ENCODE data around the gene TECTA.

DNA sequence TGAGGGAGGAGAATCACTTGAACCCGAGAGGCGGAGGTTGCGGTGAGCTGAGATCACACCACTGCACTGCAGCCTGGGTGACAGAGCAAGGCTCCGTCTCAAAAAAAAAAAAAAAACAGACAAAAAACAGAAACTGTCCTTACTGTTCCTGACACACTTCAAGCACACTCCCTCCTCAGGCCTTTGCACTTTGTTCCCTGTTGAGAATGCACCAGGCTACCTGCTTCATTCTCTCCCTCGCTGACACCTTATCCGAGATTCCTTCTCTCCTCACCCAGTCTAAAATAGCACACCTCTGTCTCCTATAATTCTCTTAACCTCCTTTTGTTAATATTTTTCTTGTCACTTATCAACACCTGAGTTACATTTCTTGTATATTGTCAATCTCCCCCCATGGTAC lies 32.3 kb upstream of the TECTA start:
- TF ChIP-seq, protein P1, sequence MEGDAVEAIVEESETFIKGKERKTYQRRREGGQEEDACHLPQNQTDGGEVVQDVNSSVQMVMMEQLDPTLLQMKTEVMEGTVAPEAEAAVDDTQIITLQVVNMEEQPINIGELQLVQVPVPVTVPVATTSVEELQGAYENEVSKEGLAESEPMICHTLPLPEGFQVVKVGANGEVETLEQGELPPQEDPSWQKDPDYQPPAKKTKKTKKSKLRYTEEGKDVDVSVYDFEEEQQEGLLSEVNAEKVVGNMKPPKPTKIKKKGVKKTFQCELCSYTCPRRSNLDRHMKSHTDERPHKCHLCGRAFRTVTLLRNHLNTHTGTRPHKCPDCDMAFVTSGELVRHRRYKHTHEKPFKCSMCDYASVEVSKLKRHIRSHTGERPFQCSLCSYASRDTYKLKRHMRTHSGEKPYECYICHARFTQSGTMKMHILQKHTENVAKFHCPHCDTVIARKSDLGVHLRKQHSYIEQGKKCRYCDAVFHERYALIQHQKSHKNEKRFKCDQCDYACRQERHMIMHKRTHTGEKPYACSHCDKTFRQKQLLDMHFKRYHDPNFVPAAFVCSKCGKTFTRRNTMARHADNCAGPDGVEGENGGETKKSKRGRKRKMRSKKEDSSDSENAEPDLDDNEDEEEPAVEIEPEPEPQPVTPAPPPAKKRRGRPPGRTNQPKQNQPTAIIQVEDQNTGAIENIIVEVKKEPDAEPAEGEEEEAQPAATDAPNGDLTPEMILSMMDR (IDR thresholded peaks at IDR 0.05): no peak
- TF ChIP-seq EP300 (IDR thresholded peaks at IDR 0.05): no peak
